Peyer's patch (tissue), 4 donors: ENCODE results near the gene KCNE4. TPM values are rescaled to one million over a fixed set of nuclear protein-coding genes. Genes with fewer than 3 reads are reported as not detected.

Experiments used
- DNase-seq, 3 donors: peaks; one replicate each; pipeline ENCODE4 v3.0.0-alpha.2; 2017 to 2019
- H3K27ac ChIP-seq, 4 donors: fragments of 200-600 bp; sonication (generic); one replicate each; pipeline ENCODE4 v1.5.1; 2016 to 2019
- H3K27me3 ChIP-seq, 2 donors: fragments of 200-600 bp; sonication (generic); one replicate each; pipeline ENCODE4 v1.5.1; 2019
- H3K36me3 ChIP-seq, 3 donors: fragments of 200-600 bp; sonication (generic); one replicate each; pipeline ENCODE4 v1.5.1; 2016 to 2019
- H3K4me1 ChIP-seq, 4 donors: fragments of 200-600 bp; sonication (generic); one replicate each; pipeline ENCODE4 v1.5.1; 2016 to 2019
- H3K4me3 ChIP-seq, 4 donors: fragments of 200-600 bp; sonication (generic); 1 replicate in 3 of 4; 2 replicates in 1 of 4; pipeline ENCODE4 v1.5.1; 2016 to 2019; ENCODE audit warnings: mild to moderate bottlenecking in 1 of 4
- H3K9me3 ChIP-seq, 4 donors: fragments of 200-600 bp; sonication (generic); one replicate each; pipeline ENCODE4 v1.5.1; 2016 to 2019; ENCODE audit warnings: mild to moderate bottlenecking in 1 of 4
- POLR2A ChIP-seq, 2 donors: fragments of 450-650 bp; IDR thresholded peaks; one replicate each; pipeline ENCODE4 v1.5.1; 2017; ENCODE audit warnings: antibody characterized with exemption in 2 of 2, mild to moderate bottlenecking in 2 of 2, moderate library complexity in 2 of 2
- total RNA-seq, 4 donors: library from RNA; depleted of rRNA; stranded (reverse); fragments of >200 nt; gene quantifications; one replicate each; pipeline ENCODE4 v1.1.0, GENCODE V29; 2016
- TF ChIP-seq, protein P1 (sequence below), 6 experiments: fragments of 450-650 bp in 4 of 6; fragments of 200-600 bp in 2 of 6; sonication (generic) in 1 of 6; IDR thresholded peaks; one replicate each; pipeline ENCODE4 v1.5.1; 2017 to 2019; ENCODE audit warnings: antibody characterized with exemption in 6 of 6, mild to moderate bottlenecking in 3 of 6, moderate library complexity in 1 of 6

The KCNE4 gene
- total RNA-seq, 4 donors from 2014 or later = 0.35 to 2.5 (median 0.79) TPM

- Histone ChIP-seq H3K4me3 (no peak overlapping the region), H3K27me3 (no peaks in the 10 kb centered on the region), H3K9me3 (no peaks in the 10 kb centered on the region), H3K4me1 (no peaks in the 10 kb centered on the region), H3K27ac (no peak overlapping the region), H3K36me3 (no peaks in the 10 kb centered on the region)
- no peak for TF ChIP-seq POLR2A (IDR thresholded peaks at IDR 0.05)
- no peak for DNase-seq
Observed at GRCh38 chr2:223046470-223047040, 5.4 kb upstream of the KCNE4 start.

DNA sequence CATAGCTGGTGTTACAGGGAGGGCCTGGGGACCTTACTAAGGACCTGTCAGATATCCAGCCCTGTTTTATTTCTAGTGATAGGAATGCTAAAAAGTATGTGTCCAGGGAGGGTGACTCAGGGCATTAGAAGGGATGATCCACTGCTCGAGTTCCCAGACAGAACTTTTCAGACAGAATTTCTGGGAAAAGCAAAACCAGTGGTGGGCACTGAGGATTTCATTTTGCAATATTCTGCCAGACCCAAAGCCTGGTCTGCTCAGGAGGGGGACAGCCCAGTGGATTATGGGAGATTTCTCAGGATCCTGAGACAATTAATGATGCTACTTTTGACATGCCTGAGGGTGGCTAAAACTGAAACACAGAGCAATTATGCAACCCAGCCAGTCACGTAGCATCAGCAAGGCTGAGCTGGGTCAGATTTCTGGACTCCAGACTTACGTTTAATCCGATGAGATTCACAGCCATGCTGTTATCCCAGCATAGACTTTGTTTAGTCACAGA, 4.7 kb upstream of the KCNE4 start:
- no peak for DNase-seq
- H3K27ac ChIP-seq = peak overlapping the region in 1 of 4 donors; percentile 25
- no peaks in the 10 kb centered on the region for H3K36me3 ChIP-seq
- no peak overlapping the region for H3K4me3 ChIP-seq
- H3K9me3 ChIP-seq = no peaks in the 10 kb centered on the region
- no peaks in the 10 kb centered on the region for H3K27me3 ChIP-seq
- H3K4me1 ChIP-seq = no peaks in the 10 kb centered on the region
- no peak for TF ChIP-seq POLR2A (IDR thresholded peaks at IDR 0.05)
- TF ChIP-seq, protein P1, sequence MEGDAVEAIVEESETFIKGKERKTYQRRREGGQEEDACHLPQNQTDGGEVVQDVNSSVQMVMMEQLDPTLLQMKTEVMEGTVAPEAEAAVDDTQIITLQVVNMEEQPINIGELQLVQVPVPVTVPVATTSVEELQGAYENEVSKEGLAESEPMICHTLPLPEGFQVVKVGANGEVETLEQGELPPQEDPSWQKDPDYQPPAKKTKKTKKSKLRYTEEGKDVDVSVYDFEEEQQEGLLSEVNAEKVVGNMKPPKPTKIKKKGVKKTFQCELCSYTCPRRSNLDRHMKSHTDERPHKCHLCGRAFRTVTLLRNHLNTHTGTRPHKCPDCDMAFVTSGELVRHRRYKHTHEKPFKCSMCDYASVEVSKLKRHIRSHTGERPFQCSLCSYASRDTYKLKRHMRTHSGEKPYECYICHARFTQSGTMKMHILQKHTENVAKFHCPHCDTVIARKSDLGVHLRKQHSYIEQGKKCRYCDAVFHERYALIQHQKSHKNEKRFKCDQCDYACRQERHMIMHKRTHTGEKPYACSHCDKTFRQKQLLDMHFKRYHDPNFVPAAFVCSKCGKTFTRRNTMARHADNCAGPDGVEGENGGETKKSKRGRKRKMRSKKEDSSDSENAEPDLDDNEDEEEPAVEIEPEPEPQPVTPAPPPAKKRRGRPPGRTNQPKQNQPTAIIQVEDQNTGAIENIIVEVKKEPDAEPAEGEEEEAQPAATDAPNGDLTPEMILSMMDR (IDR thresholded peaks at IDR 0.05) = no peak

DNA sequence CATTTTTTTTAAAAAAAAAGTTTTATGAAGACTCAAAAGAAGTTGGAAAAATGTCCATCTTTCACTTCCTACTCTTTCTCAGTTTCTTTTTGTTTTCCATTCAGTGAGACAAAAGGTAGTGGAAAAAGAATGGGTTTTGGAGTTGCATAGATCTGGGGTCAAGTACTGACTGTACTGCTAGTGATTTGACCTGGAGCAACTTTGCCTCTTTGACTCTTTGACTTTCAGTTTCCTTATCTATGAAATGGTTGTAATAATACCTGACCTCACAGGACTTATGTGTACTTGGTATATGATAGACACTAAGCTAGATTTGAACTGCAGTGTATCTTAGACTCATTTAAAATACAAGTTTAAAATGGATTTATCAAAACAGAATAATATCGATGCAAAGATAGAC, 3.5 kb upstream of the KCNE4 start:
- Histone ChIP-seq H3K9me3 (no peaks in the 10 kb centered on the region), H3K27ac (no peak overlapping the region), H3K36me3 (no peaks in the 10 kb centered on the region), H3K27me3 (no peaks in the 10 kb centered on the region), H3K4me1 (no peaks in the 10 kb centered on the region), H3K4me3 (no peak overlapping the region)
- DNase-seq = no peak
- TF ChIP-seq, protein P1 (IDR thresholded peaks at IDR 0.05) = no peak
- TF ChIP-seq POLR2A (IDR thresholded peaks at IDR 0.05) = no peak

DNA sequence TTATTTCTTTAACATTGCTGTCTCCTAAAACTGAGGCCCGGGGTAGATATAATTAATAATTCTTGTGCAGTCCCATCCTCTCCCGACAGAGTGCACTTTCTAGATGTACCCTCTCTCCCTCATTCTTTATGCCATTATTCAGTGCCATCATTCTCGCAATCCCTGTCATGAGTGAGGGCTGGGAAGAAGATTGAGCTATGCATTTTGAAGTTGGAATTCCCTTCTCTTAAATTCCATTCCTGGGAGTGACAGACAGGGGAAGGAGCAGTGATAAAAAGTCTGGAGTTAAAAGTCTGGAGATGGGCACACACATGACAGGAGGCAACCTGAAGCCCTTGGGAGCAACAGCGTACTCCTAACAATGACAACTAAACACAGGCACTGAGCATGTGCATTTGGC, 2.6 kb upstream of the KCNE4 start:
- H3K27ac ChIP-seq = no peak overlapping the region
- no peaks in the 10 kb centered on the region for H3K27me3 ChIP-seq
- no peaks in the 10 kb centered on the region for H3K4me1 ChIP-seq
- DNase-seq = no peak
- H3K36me3 ChIP-seq = no peaks in the 10 kb centered on the region
- H3K9me3 ChIP-seq = no peaks in the 10 kb centered on the region
- TF ChIP-seq POLR2A (IDR thresholded peaks at IDR 0.05) = no peak
- TF ChIP-seq, protein P1 (IDR thresholded peaks at IDR 0.05) = no peak
- no peak overlapping the region for H3K4me3 ChIP-seq

DNA sequence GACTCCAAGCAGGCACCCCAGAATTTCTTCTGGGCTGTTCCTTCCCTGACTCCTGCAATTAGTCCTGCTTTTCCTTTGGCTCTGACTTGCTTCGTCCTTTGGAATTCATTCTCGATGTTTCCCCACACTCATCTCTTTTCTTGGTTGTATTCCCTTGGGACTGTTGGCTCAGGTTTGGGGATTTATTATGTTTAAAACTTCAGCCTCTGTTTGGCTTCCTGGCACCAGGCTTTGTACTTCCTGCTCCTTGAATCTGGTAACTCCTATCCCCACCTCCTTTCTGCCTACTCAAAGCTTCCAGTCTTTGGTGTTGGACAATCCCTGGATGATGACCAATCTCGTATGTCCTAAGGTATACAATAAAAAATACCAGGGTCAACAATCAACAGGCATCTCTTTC, 1.8 kb upstream of the KCNE4 start:
- DNase-seq = no peak
- Histone ChIP-seq H3K4me1 (no peaks in the 10 kb centered on the region), H3K27ac (no peak overlapping the region), H3K27me3 (no peaks in the 10 kb centered on the region), H3K9me3 (no peaks in the 10 kb centered on the region), H3K4me3 (no peak overlapping the region), H3K36me3 (no peaks in the 10 kb centered on the region)
- TF ChIP-seq, protein P1 (IDR thresholded peaks at IDR 0.05) = no peak
- TF ChIP-seq POLR2A (IDR thresholded peaks at IDR 0.05) = no peak

- Histone ChIP-seq H3K4me3 (peak overlapping the region in 1 of 4 donors; percentile 45), H3K27me3 (no peaks in the 10 kb centered on the region)
- DNase-seq = no peak
Observed at GRCh38 chr2:223050900-223051504, 988 bp upstream of the KCNE4 start.

More at GRCh38 chr2:223050900-223051504, 988 bp upstream of the KCNE4 start:
- H3K36me3 ChIP-seq = no peaks in the 10 kb centered on the region
- H3K27ac ChIP-seq = peak overlapping the region in 1 of 4 donors; percentile 76
- TF ChIP-seq, protein P1 (IDR thresholded peaks at IDR 0.05) = no peak
- no peak for TF ChIP-seq POLR2A (IDR thresholded peaks at IDR 0.05)
- H3K9me3 ChIP-seq = no peaks in the 10 kb centered on the region
- no peaks in the 10 kb centered on the region for H3K4me1 ChIP-seq
